ENCODE results near the gene ZNF628.

ZNF628 gene

DNA sequence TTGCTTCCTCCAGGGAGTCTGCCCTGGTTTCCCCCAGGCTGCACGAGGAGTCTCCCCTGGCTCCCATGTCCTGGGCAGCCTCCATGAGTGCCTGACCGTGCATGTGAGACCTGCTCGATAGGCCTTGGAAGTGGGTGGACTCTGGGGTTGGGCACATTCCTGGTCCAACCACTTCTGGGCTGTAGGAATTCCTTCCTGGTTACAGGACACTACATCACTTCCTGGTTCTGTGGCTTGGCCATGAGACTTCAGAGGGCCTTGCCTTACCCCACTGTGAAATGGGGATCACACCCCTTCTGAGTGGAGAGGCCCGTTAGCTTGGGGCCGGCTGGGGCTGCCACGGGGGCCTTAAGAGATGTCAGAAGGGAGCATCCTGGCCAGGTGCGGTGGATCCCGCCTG is 4.0 kb upstream of the ZNF628 start:
- DNase-seq (ENCODE audit: insufficient read length, low spot score) (no peak), FAIRE-seq (no peak)
- no peak for TF ChIP-seq SPI1 (IDR thresholded peaks at IDR 0.05; ENCODE audit: low read depth, low read length)
- no peak for TF ChIP-seq POLR2AphosphoS5 (IDR thresholded peaks at IDR 0.05; ENCODE audit: low read depth, low read length)
- TF ChIP-seq POLR2A (IDR thresholded peaks at IDR 0.05; ENCODE audit: low read depth, low read length) = no peak
- TF ChIP-seq POU2F2 (IDR thresholded peaks at IDR 0.05; ENCODE audit: low read depth, low read length) = no peak
- no peak for TF ChIP-seq TAF1 (IDR thresholded peaks at IDR 0.05; ENCODE audit: low read depth, low read length)
- no peak for TF ChIP-seq PAX5 (IDR thresholded peaks at IDR 0.05; ENCODE audit: insufficient read depth, low read length, severe bottlenecking)

DNA sequence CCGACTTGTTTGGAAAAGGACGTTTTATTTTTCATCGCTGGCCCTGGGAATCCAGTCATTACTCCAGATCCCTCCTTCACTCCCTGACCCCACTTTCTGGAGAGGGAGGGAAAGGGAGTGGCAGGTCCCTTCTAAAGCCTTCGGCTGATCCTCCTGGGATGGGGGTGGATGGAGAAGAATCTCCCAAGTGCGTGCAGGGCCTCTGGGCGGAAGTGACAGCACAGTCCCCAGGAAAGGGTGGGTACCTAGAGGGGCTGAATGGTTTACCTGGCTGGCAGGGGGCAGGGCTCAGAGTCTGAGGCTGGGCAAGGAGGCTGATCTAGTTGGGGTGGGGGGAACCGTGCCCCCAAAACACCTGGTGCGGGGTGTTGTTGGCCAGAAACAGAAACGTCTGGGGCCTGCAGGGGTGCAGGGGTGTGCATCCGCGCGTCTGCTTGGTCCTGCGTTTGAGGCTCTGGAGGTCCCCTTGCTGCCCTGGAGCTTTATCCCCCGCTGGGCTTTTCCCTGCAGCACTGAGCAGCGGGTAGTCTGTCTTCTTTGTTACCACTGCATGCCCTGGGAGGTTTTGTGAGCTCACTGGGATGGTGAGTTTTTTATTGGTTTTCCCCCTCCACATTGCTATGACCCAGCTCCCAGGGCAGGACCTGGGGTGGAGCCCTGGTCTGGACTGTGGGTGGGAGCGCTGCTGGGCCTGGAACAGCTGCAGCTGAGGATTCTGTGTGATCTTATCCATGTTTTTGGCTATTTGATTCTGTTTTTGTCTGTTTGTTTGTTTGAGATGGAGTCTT is 3.0 kb upstream of the ZNF628 start:
- DNase-seq (ENCODE audit: insufficient read length, low spot score) (no peak), FAIRE-seq (no peak)
- TF ChIP-seq TAF1 (IDR thresholded peaks at IDR 0.05; ENCODE audit: low read depth, low read length) = no peak
- no peak for TF ChIP-seq SPI1 (IDR thresholded peaks at IDR 0.05; ENCODE audit: low read depth, low read length)
- no peak for TF ChIP-seq PAX5 (IDR thresholded peaks at IDR 0.05; ENCODE audit: insufficient read depth, low read length, severe bottlenecking)
- no peak for TF ChIP-seq POLR2AphosphoS5 (IDR thresholded peaks at IDR 0.05; ENCODE audit: low read depth, low read length)
- no peak for TF ChIP-seq POU2F2 (IDR thresholded peaks at IDR 0.05; ENCODE audit: low read depth, low read length)
- no peak for TF ChIP-seq POLR2A (IDR thresholded peaks at IDR 0.05; ENCODE audit: low read depth, low read length)

DNA sequence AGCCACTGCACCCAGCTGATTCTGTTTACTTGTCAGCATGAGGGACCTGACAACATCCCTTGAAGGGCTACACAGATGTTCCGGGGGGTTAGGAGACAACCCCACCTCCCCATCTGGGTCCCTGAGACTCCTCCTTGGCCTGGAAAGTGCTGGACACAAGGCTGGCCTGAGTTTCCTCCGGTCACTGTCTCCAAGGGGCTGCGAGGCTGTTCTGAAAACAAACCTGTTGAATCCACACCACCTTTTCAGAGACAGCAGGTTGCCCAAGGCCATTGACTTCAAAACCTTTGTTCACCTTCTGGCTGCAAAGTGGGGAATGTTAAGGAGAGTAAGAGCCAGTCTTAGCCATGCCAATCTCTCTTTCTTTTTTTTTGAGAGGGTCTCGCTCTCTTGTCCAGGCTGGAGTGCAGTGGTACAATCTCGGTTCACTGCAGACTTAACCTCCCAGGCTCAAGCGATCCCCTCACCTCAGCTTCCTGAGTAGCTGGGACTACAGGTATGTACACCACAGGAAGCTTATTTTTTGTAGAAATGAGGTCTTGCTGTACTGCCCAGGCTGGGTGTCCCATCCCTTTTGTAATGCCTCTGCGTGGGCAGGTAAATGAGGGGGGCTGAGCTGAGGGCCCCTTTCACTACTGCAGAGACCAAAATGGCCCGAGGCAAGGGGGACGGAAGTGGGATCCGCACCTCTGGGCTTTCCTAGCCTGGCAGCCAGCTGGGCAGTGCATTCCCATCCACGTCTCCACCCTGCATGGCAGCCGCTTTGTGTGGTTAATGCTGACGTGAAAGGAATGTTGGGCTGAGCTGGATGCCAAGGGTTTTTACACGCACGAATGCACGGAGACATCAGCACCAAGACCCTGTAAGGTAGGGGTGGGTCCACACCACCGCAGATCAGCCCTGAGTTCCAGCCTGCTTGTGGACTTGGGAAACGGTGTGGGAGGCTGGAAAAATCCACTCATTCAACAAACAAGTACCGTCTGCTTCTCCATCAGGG is 1.9 kb upstream of the ZNF628 start:
- DNase-seq (ENCODE audit: insufficient read length, low spot score) = no peak
- no peak for FAIRE-seq
- TF ChIP-seq SPI1 (IDR thresholded peaks at IDR 0.05; ENCODE audit: low read depth, low read length) = no peak

DNA sequence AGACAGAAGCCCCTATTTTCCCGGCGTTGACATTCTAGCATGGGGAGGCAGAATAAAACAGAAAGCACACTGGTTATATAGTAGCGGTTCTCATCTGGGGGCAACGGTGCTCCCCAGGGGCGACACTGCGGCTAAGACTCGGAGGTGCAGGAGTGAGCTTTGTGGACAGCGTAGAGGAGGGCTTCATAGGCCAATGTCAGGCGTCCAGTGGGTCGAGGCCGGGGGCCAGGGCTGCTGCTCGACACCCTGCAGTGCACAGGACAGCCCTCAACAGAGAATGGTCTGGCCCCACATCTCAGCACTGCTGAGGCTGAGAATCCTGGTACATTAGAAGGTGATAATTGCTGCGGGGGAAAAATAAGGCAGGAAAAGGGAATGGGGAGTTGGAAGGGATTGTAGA is 1.5 kb downstream of the ZNF628 start:
- no peak for DNase-seq (ENCODE audit: insufficient read length, low spot score)
- TF ChIP-seq PAX5 (IDR thresholded peaks at IDR 0.05; ENCODE audit: insufficient read depth, low read length, severe bottlenecking) (no peak), SPI1 (IDR thresholded peaks at IDR 0.05; ENCODE audit: low read depth, low read length) (no peak), POLR2A (IDR thresholded peaks at IDR 0.05; ENCODE audit: low read depth, low read length) (no peak), POU2F2 (IDR thresholded peaks at IDR 0.05; ENCODE audit: low read depth, low read length) (no peak), POLR2AphosphoS5 (IDR thresholded peaks at IDR 0.05; ENCODE audit: low read depth, low read length) (no peak), TAF1 (IDR thresholded peaks at IDR 0.05; ENCODE audit: low read depth, low read length) (no peak)
- no peak for FAIRE-seq

DNA sequence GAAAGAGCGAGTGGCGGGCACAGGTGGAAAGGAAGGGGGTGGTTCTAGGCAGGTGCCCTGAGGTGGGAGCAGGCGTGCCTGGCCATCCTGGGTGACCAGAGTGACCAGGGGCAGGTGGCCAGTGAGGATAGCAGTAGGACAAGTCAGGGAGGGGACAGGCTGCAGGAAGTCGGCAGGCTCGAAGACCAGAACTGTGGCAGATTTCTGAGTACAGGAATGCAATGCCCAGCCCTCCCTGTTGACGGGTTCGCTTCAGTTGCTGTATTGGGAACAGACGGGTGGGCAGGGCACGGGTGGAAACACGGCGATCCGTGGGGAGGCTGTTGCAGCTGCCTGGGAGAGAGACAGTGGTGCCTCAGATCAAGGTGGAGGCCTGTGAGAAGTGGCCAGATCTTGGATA is 1.9 kb downstream of the ZNF628 start:
- no peak for FAIRE-seq

DNA sequence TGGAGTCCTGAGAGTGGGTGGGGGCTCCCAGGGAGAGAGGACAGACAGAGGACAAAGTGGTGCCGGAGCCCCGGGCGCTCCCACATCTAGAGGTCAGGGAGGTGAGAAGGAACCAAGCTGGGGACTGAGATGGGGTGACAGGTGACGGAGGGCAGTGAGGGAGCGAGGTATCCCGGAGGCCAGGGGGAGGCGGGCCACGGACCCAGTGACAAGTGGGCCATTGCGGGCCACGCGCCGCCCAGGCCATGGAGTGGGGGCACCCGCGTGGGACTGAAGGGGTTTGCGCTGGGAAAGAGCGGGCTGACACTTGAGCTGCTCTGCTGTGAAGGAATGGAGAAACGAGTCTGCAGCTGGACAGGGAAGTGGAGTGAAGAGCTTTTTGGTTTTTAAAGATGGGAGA is 2.6 kb downstream of the ZNF628 start:
- FAIRE-seq = no peak
- no peak for TF ChIP-seq POLR2A (IDR thresholded peaks at IDR 0.05; ENCODE audit: low read depth, low read length)
- no peak for TF ChIP-seq POU2F2 (IDR thresholded peaks at IDR 0.05; ENCODE audit: low read depth, low read length)
- no peak for TF ChIP-seq POLR2AphosphoS5 (IDR thresholded peaks at IDR 0.05; ENCODE audit: low read depth, low read length)
- TF ChIP-seq TAF1 (IDR thresholded peaks at IDR 0.05; ENCODE audit: low read depth, low read length) = no peak
- TF ChIP-seq PAX5 (IDR thresholded peaks at IDR 0.05; ENCODE audit: insufficient read depth, low read length, severe bottlenecking) = no peak
- no peak for TF ChIP-seq SPI1 (IDR thresholded peaks at IDR 0.05; ENCODE audit: low read depth, low read length)
- DNase-seq (ENCODE audit: insufficient read length, low spot score) = no peak

More for the DNA sequence above, 1.9 kb downstream of the ZNF628 start:
- DNase-seq (ENCODE audit: insufficient read length, low spot score) = no peak
- TF ChIP-seq SPI1 (IDR thresholded peaks at IDR 0.05; ENCODE audit: low read depth, low read length) = no peak
- TF ChIP-seq PAX5 (IDR thresholded peaks at IDR 0.05; ENCODE audit: insufficient read depth, low read length, severe bottlenecking) = no peak
- no peak for TF ChIP-seq POU2F2 (IDR thresholded peaks at IDR 0.05; ENCODE audit: low read depth, low read length)
- no peak for TF ChIP-seq TAF1 (IDR thresholded peaks at IDR 0.05; ENCODE audit: low read depth, low read length)
- TF ChIP-seq POLR2A (IDR thresholded peaks at IDR 0.05; ENCODE audit: low read depth, low read length) = no peak
- no peak for TF ChIP-seq POLR2AphosphoS5 (IDR thresholded peaks at IDR 0.05; ENCODE audit: low read depth, low read length)

DNA sequence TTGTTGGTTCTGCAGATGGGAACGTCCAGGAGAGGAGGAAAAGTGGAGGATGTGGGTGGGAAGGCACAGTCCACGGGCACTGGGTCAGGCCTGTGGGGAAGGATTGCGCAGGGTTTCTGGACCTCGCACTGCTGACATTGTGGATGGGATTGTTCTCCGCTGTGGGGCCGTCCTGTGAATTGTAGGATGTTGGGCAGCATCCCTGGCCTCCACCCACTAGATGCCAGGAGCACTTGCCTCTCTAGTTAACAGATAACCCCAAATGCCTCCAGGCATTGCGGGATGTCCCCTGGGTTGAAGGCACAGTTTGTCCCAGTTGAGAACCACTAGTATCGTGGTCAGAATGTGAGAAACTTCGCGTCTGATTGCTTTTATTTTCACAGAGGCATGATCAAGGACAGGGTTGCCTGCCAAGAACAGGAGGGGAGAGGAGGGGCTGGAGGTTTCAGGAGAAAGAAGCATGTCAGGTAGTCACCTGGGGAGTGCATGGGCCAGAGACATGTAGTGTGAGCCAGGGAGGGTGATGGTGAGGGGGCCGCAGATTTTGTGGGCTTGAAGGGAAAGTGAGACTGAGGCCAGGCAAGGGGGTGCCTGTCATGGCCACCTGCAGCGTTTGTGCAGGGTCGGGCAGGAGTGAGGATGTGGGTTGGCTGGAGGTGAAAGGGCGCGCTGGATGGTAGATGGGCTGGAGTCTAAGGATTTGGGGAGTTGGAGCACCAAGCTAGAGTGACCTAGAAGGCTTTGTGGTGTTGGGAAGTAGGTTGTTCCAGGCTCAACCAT is 3.2 kb downstream of the ZNF628 start:
- FAIRE-seq (no peak), DNase-seq (ENCODE audit: insufficient read length, low spot score) (no peak)
- TF ChIP-seq SPI1 (IDR thresholded peaks at IDR 0.05; ENCODE audit: low read depth, low read length) (no peak), PAX5 (IDR thresholded peaks at IDR 0.05; ENCODE audit: insufficient read depth, low read length, severe bottlenecking) (no peak), POLR2AphosphoS5 (IDR thresholded peaks at IDR 0.05; ENCODE audit: low read depth, low read length) (no peak), POU2F2 (IDR thresholded peaks at IDR 0.05; ENCODE audit: low read depth, low read length) (no peak), TAF1 (IDR thresholded peaks at IDR 0.05; ENCODE audit: low read depth, low read length) (no peak), POLR2A (IDR thresholded peaks at IDR 0.05; ENCODE audit: low read depth, low read length) (no peak)

DNA sequence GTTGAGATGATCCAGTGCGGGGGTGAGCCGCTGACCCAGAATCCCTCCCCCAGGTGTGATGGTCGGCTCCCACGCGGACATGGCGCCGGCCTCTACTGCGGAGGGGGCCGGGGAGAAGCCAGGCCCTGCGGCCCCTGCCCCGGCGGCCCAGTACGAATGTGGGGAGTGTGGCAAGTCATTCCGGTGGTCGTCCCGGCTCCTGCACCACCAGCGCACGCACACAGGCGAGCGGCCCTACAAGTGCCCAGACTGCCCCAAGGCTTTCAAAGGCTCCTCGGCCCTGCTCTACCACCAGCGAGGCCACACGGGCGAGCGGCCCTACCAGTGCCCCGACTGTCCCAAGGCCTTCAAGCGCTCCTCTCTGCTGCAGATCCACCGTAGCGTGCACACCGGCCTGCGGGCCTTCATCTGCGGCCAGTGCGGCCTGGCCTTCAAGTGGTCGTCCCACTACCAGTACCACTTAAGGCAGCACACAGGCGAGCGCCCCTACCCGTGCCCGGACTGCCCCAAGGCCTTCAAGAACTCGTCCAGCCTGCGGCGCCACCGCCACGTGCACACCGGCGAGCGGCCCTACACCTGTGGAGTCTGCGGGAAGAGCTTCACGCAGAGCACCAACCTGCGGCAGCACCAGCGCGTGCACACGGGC is 4.9 kb downstream of the ZNF628 start:
- TF ChIP-seq POLR2AphosphoS5 (IDR thresholded peaks at IDR 0.05; ENCODE audit: low read depth, low read length) (no peak), SPI1 (IDR thresholded peaks at IDR 0.05; ENCODE audit: low read depth, low read length) (no peak), POU2F2 (IDR thresholded peaks at IDR 0.05; ENCODE audit: low read depth, low read length) (no peak), TAF1 (IDR thresholded peaks at IDR 0.05; ENCODE audit: low read depth, low read length) (no peak), POLR2A (IDR thresholded peaks at IDR 0.05; ENCODE audit: low read depth, low read length) (no peak), PAX5 (IDR thresholded peaks at IDR 0.05; ENCODE audit: insufficient read depth, low read length, severe bottlenecking) (no peak)
- DNase-seq (ENCODE audit: insufficient read length, low spot score) (no peak), FAIRE-seq (no peak)

All from GM12891 (cell line).